NCI-H524 (cell line): ENCODE data around the gene KAZN.

ENCODE experiments used
- DNase-seq, 2 experiments: peaks; one replicate each; lab custom pipeline; 2025; lab: John Stamatoyannopoulos, UW

Gene KAZN

DNA sequence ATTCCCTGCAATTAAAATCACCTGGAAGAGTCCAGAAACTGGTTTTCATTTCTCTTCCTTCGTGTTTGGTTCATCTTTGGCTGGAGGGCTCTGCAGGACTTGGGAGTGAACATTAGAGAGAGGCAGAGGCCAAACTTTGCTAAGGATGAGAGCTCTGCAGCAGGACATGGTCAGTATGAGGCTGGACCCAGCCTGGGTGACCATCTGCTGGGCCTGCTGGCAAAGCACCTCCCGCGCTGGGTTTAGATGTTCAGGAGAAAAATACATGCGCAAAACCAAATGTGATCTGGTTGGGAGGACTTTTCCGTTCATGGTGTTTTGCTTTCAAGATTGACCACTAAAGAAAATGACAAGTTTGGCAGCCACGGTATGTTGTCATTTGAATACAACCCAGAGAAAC is 15.9 kb downstream of the KAZN start:
- no peak for DNase-seq

- DNase-seq: no peak
Observed at GRCh38 chr1:14615549-14616218, 17.2 kb downstream of the KAZN start.

DNA sequence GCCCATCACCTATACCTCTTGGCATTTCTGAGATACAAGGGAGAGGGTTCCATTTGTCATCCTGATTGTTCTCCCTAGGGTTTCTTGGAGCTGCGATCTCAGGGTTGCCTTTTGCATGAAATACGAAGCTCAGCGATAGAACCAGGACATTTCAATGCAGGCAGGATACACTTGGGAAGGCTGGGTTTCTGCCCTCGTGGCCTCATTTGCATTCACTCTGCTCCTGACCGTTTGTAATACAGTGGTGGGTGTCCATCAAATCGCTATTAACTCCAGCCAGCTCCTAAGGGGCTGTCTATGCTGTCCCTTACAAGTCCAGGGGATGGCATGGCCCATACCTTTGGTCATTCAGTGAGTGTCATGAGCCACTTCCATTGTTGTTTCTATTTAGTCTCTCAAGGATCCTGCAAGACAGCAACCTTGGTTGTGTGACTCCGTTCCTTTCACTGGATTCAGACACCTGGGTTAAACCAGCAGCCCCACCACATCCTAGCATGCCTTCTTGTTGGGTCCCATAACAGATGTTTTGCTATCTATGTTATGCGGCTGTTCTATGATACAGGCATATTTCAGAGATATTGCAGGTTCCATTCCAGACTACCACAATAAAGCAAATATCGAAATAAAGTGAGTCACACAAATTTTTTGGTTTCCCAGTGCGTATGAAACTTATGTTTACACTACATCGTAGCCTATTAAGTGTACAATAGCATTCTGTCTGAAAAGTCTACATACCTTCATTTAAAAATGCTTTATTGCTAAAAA is 18.3 kb downstream of the KAZN start:
- DNase-seq: no peak

DNA sequence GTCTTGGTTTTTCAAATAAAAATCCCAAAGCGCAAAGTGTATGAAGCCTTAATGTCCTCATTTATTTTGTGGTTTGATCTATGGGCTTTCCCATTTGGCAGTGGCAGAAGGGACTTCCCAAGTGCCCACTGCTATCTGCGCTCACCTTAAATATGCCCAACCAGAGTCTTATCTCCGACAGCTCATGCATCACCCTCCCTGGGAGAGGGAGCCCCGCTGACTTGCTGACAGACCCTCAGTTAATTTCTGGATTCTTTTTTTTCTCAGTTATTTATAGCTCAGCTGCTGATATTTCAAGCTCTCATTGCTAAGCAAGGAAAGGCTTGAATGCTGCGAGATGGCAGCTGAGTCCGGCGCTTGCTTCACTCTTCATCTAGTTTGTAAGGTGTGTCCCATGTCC is 19.3 kb downstream of the KAZN start:
- DNase-seq: no peak

DNA sequence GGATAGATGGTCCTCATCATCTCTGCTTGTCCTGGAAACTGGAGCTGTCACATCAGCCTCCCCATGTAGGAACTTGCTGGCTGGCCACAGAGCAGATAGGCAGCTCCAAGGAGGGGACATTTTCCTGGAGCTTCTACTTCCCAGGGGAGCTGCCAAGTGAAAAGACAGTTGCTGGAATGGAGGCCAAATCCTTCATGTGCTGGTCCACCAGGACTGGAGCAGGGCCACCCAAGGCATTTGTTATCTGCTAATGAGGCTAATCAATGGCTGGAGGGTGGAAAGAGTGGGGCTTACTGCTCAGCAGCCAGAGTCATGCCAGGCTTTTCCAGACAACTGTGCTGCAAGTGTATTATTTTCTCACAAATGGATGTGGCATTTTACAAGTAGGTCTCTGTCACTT is 22.5 kb downstream of the KAZN start:
- no peak for DNase-seq

GRCh38 chr1:14623090-14623489 is 24.6 kb downstream of the KAZN start:
- no peak for DNase-seq

DNA sequence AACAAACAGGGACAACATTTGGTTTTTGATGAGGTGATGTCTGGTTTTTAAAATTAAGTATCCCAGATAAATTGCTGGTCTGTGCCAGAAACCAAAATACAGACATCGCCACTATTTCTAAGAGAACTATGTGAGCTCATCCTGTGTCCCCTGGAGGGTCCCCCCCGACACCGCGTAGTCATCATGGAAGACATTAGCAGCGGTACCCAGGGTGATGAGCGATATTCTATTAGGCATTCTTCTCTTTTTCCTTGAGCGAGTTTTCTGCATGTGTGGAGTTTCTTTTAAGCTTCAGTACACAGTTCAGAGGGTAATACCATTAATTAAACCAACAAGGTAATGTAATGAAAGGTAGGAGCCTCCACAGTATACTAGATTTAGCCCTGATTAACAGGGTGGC is 26.5 kb downstream of the KAZN start:
- DNase-seq: no peak

- no peak for DNase-seq
Observed at GRCh38 chr1:14625572-14625971, 27.1 kb downstream of the KAZN start.

GRCh38 chr1:14625996-14626395 is 27.5 kb downstream of the KAZN start:
- no peak for DNase-seq

DNA sequence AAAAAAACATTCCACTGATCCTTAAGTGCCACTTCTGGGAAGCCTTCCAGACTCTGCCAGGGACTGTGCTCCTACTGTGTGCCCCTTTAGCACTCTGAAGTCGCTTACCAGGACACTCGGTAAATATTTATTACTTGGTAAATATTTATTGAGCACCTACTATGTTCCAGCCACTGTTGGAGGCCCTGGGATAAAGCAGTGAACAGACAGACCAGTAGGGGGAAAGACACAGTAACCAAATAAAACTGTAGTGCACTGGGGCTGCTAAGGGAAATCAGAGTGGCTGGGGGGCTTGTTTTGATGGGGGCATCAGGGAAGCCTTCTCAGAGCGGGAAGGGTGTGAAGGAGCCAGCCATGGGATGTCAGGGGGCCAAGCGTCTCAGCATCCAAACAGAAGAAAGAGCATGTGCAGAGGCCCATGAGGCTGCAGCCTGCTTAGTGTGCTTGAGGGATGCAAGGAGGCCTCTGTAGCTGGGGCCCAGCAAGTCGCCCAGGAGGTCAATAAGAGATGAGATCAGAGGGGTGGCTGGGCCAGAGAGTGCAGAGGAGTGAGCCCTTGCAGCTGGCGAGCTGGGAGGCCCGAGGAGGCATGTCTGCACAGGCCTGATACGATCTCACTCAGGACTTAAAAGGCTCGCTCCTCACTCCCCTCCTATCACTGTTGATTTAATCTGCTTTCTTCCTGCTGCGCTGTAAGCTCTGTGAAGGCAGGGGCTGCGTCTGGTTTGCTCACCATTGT is 28.6 kb downstream of the KAZN start:
- peak in 1 of 2 experiments; percentile 38 for DNase-seq

- DNase-seq: peak; percentile 19 to 33
Observed at GRCh38 chr1:14627608-14628489, 29.4 kb downstream of the KAZN start.

DNA sequence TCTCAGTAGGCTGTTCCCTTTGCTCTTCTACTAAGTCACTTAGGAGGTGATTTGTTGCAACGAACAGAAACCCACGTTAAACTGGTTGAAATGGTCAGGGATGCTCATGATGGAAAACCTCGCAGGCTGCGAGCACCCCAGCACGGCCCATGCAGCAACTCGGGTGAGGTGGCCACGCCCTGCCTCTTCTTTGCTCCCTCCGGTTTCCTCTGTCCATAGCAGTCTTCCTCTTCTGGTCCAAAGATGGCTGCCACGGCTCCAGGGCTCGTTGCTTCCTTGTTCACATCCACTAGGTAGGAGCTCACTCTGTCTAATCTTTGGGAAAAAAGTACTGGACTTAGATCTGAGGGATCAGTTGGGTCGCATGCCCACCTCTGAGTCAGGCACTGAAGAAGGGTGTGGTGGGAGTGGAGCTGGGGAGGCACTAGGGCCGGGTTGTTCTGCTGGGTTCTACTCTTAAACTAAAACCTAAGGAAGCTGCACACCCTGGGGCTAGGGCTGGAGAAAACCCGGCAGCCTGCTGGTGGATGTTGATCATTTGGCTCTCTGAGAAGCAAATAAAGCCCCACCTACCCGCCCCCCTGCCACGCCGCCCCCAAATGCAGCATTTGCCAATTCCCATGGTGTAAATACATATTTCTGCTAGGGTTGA is 31.0 kb downstream of the KAZN start:
- DNase-seq: no peak

- DNase-seq: peak in 1 of 2 experiments; percentile 36
Observed at GRCh38 chr1:14630986-14631385, 32.5 kb downstream of the KAZN start.

- peak in 1 of 2 experiments; percentile 37 for DNase-seq
Observed at GRCh38 chr1:14631421-14631820, 32.9 kb downstream of the KAZN start.

- DNase-seq: no peak
Observed at GRCh38 chr1:14634486-14634885, 36.0 kb downstream of the KAZN start.

- no peak for DNase-seq
Observed at GRCh38 chr1:14635421-14635820, 36.9 kb downstream of the KAZN start.

- no peak for DNase-seq
Observed at GRCh38 chr1:14636897-14637632, 38.6 kb downstream of the KAZN start.

DNA sequence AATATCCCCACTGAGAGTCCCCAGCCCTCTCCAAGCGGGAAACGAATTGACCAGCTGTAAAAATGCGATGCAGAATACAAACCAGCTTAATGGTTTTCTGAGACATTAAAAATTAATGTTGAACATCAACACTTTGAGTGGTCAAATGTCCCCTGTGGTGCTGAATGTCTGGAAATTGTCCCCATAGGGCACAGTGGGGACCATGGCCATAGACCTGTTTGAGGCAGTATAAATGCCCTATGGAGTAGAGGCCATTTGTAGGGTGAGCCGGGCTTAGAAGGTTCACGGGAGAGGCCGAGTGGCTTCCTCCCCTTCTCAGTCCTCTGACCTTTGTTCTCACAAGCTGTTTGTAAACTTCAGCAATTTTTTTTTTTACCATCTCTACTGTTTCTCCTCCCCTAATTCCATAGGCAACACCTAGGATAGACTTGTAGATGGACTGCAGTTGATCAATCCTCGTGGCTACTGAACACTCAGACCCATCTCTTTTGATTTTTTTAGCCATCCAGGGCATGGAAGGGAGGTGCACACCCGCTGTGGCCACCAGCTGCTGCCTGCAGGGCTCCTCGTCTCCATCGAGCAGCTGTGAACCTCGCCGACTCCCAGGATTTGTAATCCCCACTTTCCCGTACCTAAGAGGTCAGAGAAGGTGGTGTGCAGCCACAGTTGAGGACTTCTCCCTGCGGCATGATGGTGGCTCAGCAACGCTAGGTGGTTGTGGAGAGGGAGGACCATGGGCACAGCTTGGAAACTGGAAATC is 41.0 kb downstream of the KAZN start:
- peak in 1 of 2 experiments; percentile 59 for DNase-seq

DNA sequence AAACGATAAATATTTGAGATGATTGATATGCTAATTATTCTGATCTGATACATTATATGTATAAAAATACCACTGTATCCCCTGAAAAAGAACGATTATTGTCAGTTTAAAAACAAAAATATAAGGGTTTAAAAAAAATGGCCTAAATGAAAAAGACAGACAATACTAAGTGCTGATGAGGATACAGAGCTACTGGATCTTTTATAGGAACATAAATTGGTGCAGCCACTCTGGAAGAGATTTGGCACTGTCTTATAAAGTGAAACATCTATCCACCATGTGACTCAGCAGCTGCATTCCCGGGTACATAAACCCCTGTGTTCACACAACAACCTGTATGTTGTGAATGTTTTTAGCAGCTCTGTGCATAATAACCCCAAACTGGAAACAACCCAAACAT is 44.2 kb downstream of the KAZN start:
- no peak for DNase-seq

DNA sequence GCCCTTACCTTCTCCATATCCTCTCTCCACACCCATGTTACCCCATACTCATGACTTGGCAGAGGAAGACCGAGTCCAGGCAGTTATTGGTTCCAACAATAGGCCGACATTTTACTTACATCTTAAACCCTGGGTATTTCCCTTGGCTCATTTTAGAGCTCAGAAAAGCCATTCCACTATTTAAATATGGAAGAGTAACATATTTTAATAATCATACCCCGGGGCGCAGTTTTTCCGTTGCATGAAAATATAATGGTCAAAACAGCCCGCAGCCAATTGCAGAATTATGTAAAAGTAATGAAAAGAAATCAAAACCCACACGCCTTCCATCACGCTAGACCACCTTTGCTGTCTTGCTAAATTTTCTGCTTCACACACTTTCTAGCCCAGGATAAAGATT is 48.5 kb downstream of the KAZN start:
- no peak for DNase-seq
